ENCODE results near the gene NEK6.

The NEK6 gene

DNA sequence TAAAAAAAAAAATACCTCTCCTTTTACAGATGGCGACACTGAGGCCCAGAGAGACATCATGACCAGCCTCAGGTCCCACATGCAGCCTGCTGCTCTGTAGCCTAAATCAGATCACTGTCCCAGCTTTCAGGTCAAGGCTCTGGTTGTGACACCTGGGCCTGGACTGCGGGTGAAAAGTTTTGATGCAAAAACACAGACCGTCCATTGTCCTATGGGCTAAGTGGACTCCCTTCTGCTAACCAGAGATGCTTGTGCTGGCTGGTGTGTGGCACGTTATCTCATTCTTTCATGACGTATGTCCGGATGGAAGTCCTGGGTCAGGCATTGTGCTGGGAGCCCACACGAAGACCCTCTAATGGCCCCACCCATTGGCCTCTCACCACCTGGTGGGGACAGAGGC lies 7.8 kb downstream of the NEK6 start:
- no peaks in the 10 kb centered on the region for H3K27me3 ChIP-seq (ENCODE audit: low read depth, low read length)
- TF ChIP-seq, protein P1, sequence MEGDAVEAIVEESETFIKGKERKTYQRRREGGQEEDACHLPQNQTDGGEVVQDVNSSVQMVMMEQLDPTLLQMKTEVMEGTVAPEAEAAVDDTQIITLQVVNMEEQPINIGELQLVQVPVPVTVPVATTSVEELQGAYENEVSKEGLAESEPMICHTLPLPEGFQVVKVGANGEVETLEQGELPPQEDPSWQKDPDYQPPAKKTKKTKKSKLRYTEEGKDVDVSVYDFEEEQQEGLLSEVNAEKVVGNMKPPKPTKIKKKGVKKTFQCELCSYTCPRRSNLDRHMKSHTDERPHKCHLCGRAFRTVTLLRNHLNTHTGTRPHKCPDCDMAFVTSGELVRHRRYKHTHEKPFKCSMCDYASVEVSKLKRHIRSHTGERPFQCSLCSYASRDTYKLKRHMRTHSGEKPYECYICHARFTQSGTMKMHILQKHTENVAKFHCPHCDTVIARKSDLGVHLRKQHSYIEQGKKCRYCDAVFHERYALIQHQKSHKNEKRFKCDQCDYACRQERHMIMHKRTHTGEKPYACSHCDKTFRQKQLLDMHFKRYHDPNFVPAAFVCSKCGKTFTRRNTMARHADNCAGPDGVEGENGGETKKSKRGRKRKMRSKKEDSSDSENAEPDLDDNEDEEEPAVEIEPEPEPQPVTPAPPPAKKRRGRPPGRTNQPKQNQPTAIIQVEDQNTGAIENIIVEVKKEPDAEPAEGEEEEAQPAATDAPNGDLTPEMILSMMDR (IDR thresholded peaks at IDR 0.05; ENCODE audit: low read depth, low read length): no peak
- TF ChIP-seq EZH2phosphoT487 (IDR thresholded peaks at IDR 0.05; ENCODE audit: low read depth): no peak
- H3K36me3 ChIP-seq (replicated peaks; ENCODE audit: low read depth, low read length): peaks cover 59% of the 10 kb centered on the region
- H3K9ac ChIP-seq (ENCODE audit: low read length): peak overlapping the region; percentile 54; the same call in 1 of the 2 replicates
- H3K4me3 ChIP-seq (ENCODE audit: low read length): peak overlapping the region; percentile 48
- peaks cover 78% of the 10 kb centered on the region for H3K4me1 ChIP-seq (ENCODE audit: low read length)
- peak overlapping the region; percentile 70 for H3K4me2 ChIP-seq (ENCODE audit: low read length)
- H3K79me2 ChIP-seq (ENCODE audit: low read length): peaks cover 97% of the 10 kb centered on the region
- H2AFZ ChIP-seq (ENCODE audit: low read depth, low read length): no peak overlapping the region
- peaks cover 82% of the 10 kb centered on the region for H4K20me1 ChIP-seq (ENCODE audit: insufficient read depth, low read length)
- peak overlapping the region; percentile 94 for H3K27ac ChIP-seq (ENCODE audit: low read length)
- H3K9me3 ChIP-seq (ENCODE audit: insufficient read depth, low read length): no peaks in the 10 kb centered on the region

DNA sequence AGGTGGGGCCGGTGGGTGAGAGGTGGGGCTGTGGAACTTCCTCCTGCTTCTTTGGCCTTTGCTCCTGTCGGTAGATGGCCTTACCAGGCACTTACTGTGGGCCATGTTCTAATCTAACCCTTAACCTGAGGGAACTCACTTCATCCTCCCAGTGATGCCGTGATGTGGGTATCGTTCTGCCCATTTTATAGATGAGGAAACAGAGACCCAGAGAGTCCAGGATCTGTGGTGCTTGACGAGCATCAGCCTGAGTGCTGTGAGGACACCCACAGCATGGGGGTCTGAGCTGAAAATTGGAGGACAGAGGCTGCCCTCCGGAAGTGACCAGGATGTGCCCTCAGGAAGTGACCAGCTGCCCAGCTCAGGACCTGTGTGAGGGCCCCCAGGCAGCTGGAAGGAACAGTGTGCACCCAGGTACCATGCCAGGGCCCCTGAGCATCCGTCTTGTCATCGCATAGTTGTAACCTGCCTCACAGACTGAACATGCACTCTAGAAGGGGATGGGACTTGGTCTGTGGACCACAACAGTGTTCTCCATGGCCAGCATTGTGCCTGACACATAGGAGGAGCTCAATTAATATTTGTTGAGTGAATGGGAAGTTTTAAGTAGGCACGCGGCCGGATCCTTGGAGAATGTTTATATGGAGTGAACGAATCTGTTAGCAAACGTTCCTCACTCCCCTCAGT lies 8.5 kb downstream of the NEK6 start:
- H2AFZ ChIP-seq (ENCODE audit: low read depth, low read length): no peak overlapping the region
- no peaks in the 10 kb centered on the region for H3K27me3 ChIP-seq (ENCODE audit: low read depth, low read length)
- H3K27ac ChIP-seq (ENCODE audit: low read length): peak overlapping the region; percentile 94
- peaks cover 82% of the 10 kb centered on the region for H4K20me1 ChIP-seq (ENCODE audit: insufficient read depth, low read length)
- peaks cover 62% of the 10 kb centered on the region for H3K36me3 ChIP-seq (replicated peaks; ENCODE audit: low read depth, low read length)
- peak overlapping the region; percentile 48 for H3K4me3 ChIP-seq (ENCODE audit: low read length)
- H3K9me3 ChIP-seq (ENCODE audit: insufficient read depth, low read length): no peaks in the 10 kb centered on the region
- TF ChIP-seq, protein P1 (IDR thresholded peaks at IDR 0.05; ENCODE audit: low read depth, low read length): no peak
- TF ChIP-seq EZH2phosphoT487 (IDR thresholded peaks at IDR 0.05; ENCODE audit: low read depth): no peak
- peaks cover 71% of the 10 kb centered on the region for H3K4me1 ChIP-seq (ENCODE audit: low read length)
- H3K9ac ChIP-seq (ENCODE audit: low read length): peak overlapping the region; percentile 54; the same call in 1 of the 2 replicates
- H3K79me2 ChIP-seq (ENCODE audit: low read length): peaks cover 97% of the 10 kb centered on the region
- H3K4me2 ChIP-seq (ENCODE audit: low read length): peak overlapping the region; percentile 70

DNA sequence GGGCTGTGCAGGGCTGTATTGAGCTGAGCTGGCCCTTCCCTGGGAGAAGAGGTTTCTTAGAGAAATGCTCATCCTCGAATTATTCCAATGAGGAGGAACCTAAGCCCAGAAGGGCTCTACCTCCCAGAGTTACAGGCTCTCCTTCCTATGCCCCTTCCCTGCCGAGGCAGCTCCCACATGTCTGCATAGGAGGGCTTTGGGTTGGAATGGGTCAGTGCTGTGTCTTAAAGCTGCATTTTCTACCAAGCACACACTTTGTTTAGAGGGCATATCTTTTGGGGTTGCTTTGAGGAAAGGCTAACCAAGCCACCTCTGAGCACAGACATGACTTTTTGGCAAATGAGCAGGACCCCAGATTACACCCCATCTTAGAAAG lies 9.1 kb downstream of the NEK6 start:
- Histone ChIP-seq H3K79me2 (ENCODE audit: low read length) (peaks cover 97% of the 10 kb centered on the region), H3K4me3 (ENCODE audit: low read length) (peak overlapping the region; percentile 48), H3K27ac (ENCODE audit: low read length) (peak overlapping the region; percentile 94), H2AFZ (ENCODE audit: low read depth, low read length) (no peak overlapping the region), H3K9ac (ENCODE audit: low read length) (peak overlapping the region; percentile 54; the same call in 1 of the 2 replicates), H3K9me3 (ENCODE audit: insufficient read depth, low read length) (no peaks in the 10 kb centered on the region), H4K20me1 (ENCODE audit: insufficient read depth, low read length) (peaks cover 82% of the 10 kb centered on the region), H3K36me3 (replicated peaks; ENCODE audit: low read depth, low read length) (peaks cover 68% of the 10 kb centered on the region), H3K4me1 (ENCODE audit: low read length) (peaks cover 65% of the 10 kb centered on the region), H3K27me3 (ENCODE audit: low read depth, low read length) (no peaks in the 10 kb centered on the region), H3K4me2 (ENCODE audit: low read length) (peak overlapping the region; percentile 70)
- no peak for TF ChIP-seq EZH2phosphoT487 (IDR thresholded peaks at IDR 0.05; ENCODE audit: low read depth)
- TF ChIP-seq, protein P1 (IDR thresholded peaks at IDR 0.05; ENCODE audit: low read depth, low read length): no peak

DNA sequence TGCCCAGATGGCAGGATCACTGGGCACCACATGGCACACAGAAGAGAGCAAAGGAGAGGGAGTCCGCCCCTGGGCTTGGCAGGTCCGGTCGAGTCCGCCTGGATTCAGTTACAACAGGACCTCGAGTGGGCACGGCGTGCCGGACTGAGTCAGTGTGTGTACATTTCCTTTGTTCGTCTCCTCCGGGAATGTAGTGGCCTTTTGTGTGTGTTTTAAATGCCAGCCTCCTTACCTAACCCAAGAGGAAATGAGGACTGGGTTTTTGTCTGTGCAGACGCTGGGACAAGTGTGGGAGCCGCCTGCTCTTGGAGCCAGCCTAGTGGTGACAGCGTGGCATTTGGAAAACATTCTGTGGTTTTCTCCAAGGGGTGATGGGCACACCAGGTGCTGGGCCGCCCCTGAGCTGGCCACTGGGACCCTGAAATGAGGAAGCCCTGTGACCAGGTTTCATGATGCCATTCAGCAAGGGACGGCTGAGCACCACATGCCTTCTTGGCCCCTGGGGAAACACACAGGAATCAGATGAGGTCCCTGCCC lies 9.6 kb downstream of the NEK6 start:
- peaks cover 97% of the 10 kb centered on the region for H3K79me2 ChIP-seq (ENCODE audit: low read length)
- peaks cover 82% of the 10 kb centered on the region for H4K20me1 ChIP-seq (ENCODE audit: insufficient read depth, low read length)
- H3K36me3 ChIP-seq (replicated peaks; ENCODE audit: low read depth, low read length): peaks cover 71% of the 10 kb centered on the region
- peak overlapping the region; percentile 48 for H3K4me3 ChIP-seq (ENCODE audit: low read length)
- H3K27ac ChIP-seq (ENCODE audit: low read length): peak overlapping the region; percentile 94
- H3K4me1 ChIP-seq (ENCODE audit: low read length): peaks cover 60% of the 10 kb centered on the region
- H3K9ac ChIP-seq (ENCODE audit: low read length): peak overlapping the region; percentile 54
- no peaks in the 10 kb centered on the region for H3K9me3 ChIP-seq (ENCODE audit: insufficient read depth, low read length)
- H3K27me3 ChIP-seq (ENCODE audit: low read depth, low read length): no peaks in the 10 kb centered on the region
- TF ChIP-seq, protein P1 (IDR thresholded peaks at IDR 0.05; ENCODE audit: low read depth, low read length): no peak; the same call in 1 of the 2 replicates
- TF ChIP-seq EZH2phosphoT487 (IDR thresholded peaks at IDR 0.05; ENCODE audit: low read depth): no peak
- no peak overlapping the region for H2AFZ ChIP-seq (ENCODE audit: low read depth, low read length)
- peak overlapping the region; percentile 70 for H3K4me2 ChIP-seq (ENCODE audit: low read length)
